B cell (primary cell): ENCODE measurements around the gene PARD3B.

Experiments used
- CTCF ChIP-seq: fragments of 200-600 bp; IDR thresholded peaks from one replicate; pipeline ENCODE4 v1.8.0; 2022; ENCODE audit warnings: antibody characterized with exemption, mild to moderate bottlenecking
- EZH2 ChIP-seq: IDR thresholded peaks from 2 replicates; pipeline ENCODE4 v1.6.1; 2012; ENCODE audit warnings: borderline replicate concordance, low read depth, mild to moderate bottlenecking, moderate library complexity, low read length; ENCODE audit not compliant: insufficient read depth, poor library complexity, severe bottlenecking

- TF ChIP-seq CTCF (no peak), EZH2 (no peak)
Observed at GRCh38 chr2:204726831-204727230, 181.6 kb downstream of the PARD3B start.
